Measurements from ENCODE around the gene INSL6. TPM values are rescaled to one million over a fixed set of nuclear protein-coding genes. Genes with fewer than 3 reads are reported as not detected.

INSL6 gene
- total RNA-seq, 1 donor from 2014 or later: not detected

Other genes with a start within 250 kb of the INSL6 start
- 25.1 TPM for gene JAK2, start 200.4 kb downstream of the INSL6 start, total RNA-seq
- gene INSL4, start 45.8 kb upstream of the INSL6 start, total RNA-seq: not detected
- not detected for gene RLN2, start 119.1 kb upstream of the INSL6 start, total RNA-seq
- gene RLN1, start 154.2 kb upstream of the INSL6 start, total RNA-seq: not detected

All from mesenteric fat pad (tissue), 1 donor.